COLO829 (cell line): ENCODE measurements around the gene SCO2.
"Not testable (repeated sequence)": the region's sequence is repeated elsewhere in the genome, so short reads cannot be mapped to it uniquely, and the experiment has no call there.

Experiments used
- DNase-seq: peaks from one replicate; pipeline ENCODE4 v3.0.0; 2012; ENCODE audit warnings: low spot score

Gene SCO2

DNA sequence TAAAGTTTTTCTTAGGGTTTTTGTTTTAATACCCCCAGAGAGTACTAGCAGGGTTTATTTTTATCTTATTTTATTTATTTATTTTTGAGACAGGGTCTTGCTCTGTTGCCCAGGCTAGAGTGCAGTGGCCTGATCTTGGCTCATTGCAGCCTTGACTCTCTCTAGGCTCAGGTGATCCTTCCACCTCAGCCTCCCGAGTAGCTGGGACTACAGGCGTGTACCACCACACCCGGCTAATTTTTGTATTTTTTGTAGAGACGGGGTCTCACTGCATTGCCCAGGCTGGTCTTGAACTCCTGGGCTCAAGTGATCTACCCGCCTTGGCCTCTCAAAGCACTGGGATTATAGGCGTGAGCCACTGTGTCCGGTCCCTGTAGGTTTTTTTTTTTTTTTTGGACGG lies 5.2 kb downstream of the SCO2 start:
- DNase-seq, result not testable (repeated sequence)

DNA sequence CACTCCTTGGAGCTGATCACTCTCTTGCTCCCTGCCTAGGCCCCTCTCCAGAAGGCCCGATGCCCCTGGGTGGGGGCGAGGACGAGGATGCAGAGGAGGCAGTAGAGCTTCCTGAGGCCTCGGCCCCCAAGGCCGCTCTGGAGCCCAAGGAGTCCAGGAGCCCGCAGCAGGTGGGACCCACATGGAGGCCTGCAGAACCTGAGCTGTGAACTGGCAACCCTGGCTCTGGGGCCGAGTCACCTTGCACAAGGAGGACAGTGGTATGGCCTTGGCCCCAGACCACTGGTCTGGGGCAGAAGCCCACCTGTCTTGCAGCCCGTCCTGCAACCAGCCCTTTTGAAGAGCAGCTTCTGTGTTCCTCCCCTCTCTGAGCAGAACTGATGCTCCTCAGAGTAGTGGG lies 6.2 kb downstream of the SCO2 start:
- DNase-seq, result no peak

DNA sequence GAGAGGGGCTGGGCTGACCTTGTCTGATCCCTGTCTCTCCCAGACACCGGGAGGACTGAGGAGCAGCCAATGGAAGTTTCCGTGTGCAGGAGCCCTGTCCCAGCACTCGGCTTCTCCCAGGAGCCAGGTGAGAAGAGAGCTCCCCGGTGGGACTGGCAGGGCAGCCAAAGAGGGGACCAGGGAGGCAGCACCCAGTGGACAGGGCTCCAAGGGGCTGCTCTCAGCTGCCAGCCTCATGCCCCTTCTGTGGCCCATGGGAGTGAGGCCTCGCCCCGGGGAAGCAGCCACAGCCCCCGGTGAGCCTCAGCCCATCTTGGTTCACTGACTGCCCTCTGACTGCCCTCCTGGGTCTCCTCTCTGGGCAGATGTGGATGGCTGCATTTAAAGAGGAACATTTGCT lies 6.8 kb downstream of the SCO2 start:
- DNase-seq, result no peak

DNA sequence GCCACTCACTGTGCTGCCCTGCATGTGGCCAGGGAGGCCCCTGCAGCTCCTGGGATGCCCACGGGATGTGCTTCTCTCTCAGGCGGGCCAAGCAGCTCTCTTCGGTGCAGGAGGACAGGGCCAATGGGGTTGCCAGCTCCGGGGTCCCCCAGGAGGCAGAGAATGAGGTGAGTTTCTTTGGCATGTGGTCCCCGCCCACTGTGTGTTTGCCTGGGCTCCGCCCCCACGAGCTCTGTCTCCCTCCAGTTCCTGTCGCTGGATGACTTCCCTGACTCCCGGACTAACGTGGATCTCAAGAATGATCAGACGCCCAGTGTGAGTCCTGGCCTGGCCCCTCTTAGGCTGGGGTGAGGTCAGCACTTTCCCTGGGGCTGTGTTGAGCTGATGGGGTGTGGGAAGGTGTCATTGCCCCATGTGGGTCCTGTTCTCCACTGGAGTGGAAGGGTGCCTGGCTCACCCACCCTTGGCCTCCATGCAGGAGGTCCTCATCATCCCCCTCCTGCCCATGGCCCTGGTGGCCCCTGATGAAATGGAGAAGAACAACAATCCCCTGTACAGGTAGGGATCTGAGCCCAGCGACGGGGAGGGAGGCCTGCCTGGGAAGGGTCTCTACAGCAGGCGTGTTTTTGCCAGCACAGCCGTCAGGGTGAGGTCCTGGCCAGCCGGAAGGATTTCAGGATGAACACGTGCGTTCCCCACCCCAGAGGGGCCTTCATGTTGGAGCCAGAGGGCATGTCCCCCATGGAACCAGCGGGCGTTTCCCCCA lies 7.7 kb downstream of the SCO2 start:
- no peak for DNase-seq

DNA sequence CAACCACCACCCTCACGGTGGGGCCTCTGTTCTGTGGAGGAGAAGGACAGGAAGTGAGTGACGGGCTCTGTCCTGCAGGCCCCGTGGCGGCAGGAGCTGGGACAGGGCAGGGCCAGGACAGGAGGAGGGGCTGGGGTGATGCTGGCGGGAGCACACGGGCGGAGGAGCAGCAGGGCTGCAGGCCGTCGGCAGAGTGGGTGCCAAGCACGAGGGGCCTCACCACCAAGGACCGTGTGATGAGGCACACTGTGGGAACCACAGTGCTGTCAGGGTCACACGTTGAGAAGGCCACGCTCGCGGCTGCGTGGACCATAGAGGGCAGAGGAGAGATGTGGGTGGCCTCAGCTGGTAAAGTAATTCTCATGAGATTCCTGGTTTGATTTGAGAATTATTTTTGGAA lies 8.5 kb downstream of the SCO2 start:
- no peak for DNase-seq

DNA sequence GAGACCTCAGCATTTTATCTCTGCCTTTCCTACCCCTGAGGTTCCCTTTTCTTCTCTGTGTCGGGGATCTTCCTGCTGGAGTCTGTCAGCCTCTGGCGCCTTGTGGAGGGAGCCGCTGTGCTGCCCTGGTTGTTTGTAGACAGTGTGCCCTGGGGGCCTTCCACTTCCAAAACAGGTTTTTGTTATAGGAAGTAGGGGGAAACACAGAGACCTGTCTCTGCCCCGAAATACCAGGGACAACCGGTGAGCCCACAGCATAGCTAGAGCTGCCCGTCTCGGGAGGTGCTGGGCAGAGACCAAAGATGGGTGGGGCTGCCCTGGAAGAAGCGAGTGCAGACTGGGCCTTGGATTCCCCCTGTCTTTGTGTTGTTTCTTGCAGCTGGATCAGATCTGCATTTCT lies 9.3 kb downstream of the SCO2 start:
- no peak for DNase-seq

DNA sequence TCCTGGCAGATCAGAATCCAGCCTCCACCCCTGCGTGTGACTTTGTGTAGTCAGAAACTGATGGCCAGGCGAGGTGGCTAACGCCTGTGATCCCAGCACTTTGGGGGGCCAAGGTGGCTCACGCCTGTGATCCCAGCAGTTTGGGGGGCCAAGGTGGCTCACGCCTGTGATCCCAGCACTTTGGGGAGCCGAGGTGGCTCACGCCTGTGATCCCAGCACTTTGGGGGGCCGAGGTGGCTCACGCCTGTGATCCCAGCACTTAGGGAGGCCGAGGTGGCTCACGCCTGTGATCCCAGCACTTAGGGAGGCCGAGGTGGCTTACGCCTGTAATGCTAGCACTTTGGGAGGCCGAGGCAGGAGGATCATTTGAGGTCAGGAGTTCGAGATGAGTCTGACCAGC lies 12.2 kb downstream of the SCO2 start:
- DNase-seq, result no peak

DNA sequence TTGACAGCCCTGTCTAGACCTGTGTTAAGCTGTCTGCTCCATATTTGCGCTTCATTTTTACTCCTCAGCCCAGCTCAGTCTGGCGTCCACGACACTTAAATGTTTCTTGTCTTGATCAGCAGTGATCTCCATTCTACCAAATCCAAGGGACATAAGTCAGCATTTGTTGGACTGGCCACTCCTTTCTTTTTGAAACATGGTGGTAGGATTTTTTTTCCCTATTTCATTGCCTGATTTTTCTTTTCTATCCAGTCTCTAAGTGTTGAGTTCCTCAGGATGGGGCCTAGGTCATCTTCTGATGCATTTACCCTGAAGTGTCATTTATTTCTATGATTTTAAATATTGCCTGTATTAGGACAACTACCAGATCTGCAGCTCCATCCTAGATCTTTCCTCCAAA lies 16.5 kb downstream of the SCO2 start:
- no peak for DNase-seq

DNA sequence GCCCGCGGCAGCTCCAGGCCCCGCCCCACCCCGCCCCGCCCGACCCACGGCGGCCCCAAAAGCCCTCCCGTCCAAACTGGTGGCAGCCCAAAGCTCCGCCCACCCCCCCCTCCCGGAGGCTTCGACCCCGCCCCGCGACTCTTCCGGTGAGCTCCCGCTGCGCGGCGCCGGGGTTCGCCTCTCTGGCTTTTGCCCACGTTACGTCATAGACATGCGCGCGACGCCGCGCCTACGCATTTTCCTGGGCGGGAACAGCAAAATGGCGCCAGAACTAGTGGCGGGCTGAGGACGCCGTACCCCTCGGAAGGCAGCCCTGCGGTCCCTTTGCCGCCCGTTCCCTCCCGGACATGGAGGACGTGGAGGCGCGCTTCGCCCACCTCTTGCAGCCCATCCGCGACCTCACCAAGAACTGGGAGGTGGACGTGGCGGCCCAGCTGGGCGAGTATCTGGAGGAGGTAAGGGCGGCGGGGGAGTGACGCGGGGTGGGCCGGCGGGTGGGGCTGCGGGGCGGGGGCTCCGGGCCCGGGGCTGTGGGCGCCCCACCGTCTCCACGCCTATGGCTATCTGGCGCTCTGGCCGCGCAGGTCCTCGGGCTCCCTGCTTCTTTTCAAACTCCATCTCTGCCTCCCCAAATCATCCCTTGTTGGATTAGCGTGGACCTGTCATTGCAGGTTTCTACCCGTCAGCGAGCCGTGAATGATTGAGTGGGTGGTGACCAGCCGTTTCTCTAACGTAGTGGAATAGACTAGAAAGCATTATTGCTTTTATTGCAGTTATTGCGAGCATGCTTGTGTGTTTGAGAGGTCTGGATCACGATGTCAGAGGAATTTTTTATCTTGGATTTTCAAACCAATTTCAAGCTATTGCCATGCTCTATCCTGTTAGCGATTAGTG lies 17.2 kb downstream of the SCO2 start, which contains the start of gene NCAPH2:
Gene NCAPH2 (plus strand): TSS at position 234 of the 894 bp plus-strand sequence. CDS start 114 bp downstream, at position 348.
- peak; percentile 100 for DNase-seq

DNA sequence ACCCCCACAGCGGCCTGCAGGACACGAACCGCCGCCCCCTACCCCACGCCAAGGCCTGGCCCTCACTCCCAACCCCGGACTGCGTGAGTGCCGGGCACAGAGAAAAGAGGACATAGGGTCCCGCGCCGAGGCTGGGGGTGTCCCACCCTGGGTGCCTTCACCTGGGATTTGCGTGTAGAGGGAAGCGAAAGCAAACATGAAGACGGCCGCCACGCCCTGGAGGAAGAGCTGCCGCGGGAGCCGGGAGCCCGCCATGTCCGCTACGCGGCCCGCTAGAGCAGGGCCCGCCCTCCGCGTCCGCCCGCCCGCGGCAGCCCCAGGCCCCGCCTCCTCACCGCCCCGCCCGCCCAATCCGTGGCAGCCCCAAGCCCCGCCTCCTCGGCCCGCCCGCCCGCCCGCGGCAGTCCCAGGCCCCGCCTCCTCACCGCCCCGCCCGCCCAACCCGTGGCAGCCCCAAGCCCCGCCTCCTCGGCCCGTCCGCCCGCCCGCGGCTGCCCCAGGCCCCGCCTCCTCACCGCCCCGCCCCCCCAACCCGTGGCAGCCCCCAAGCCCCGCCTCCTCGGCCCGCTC lies 17.9 kb downstream of the SCO2 start, which contains the start of gene LMF2:
Gene LMF2 (minus strand): TSS at position 282 of the 570 bp plus-strand sequence. CDS start 27 bp downstream, at position 255.
- DNase-seq, result peak; percentile 94

DNA sequence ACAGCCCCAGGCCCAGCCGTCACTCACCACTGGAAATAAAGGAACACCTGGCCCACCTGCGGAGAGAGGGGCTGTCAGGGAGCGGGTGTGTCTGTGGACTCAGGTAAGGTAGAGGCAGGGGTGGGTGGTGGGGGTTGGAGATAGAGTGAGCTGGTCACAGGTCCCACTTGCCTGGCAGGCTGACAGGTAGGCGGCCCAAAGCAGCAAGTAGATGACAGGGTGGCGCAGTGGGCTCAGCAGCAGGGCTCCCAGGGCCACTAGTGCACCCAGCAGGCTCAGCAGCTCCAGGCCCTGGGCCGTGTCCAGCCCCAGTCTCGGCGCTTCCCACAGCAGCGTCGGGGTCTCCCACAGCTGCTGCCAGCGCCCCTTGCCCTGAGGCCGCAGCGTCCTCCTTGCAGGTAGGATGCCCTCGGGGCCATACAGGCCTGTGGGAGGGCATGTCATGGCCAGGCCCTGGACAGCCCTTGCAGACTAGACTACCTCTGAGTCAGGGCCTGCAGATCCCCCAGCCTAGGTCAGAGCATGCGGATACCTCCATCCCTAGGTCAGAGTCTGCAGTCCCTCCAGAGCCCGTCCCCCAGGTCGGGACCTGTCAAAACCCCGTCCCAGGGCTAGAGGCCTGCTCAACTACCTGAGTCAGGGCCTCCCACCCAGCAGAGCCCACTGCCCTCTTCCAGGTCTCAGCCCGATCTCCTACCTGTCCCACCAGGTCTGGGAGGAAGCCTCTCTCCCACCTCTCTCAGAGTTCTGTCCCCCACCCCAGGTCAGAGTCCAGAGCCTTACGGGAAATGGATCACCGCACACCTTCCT lies 18.6 kb downstream of the SCO2 start:
- DNase-seq, result no peak

DNA sequence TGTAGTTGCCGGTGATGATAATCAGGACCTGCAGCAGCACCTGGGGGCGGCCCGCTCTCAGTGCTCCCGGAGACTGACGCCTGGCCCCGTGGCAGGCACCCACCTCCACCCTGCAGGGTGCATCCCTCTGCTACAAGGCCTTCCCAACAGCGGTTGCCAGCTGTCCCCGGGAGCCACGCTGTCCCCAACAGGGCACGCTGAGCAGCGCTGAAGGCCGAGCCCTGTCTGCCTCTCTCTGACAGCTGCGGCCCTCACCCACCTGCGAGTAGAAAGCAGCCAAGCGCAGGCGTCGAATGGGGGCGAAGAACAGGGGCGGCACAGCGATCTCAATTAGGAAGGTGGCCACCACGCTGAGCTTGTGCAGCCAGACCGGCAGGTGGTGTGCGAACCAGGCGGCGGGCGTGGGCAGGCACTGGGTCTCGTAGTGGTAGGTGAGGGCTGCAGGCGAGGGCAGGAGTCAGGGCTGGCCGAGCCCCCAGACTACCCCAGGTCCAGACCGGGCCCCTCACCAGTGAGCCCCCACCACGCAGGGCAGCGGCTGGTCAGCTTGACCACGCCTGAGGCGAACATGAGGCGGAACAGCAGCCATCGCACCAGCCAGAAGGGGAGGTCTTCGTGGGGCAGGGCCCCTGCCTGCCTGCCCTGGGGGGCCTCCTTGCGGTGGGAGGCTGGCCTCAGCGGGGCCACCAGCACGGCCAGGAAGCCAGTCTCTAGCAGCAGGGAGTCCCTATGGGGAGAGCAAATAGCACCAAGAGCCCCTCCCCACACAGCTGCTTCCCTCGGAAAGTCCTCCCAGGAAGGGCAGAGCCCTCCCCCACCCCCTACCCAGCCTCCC lies 19.4 kb downstream of the SCO2 start:
- no peak for DNase-seq

DNA sequence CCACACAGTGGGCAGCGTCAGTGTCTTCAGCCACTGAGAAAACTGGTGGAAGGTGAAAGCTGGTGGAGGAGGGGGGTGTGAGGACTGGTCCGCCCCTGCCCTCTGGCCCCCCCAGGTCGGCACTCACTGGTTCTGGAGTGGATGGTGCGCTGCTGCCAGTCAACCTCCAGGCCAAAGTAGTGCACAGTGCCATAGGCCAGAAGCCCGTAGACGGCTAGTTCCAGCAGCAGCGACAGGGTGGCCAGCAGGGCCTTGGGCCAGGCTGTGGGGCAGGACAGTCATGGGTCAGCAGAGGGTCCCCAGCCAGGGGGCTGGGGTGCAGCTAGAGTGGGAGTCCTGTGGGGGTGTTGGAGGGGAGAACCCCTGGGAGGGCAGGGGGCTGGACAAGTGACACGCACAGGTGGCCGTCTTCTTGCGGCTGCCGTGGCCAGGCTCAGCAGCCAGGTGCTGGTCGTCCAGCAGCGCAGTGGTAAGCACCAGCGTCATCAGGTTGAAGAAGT lies 20.1 kb downstream of the SCO2 start:
- DNase-seq, result no peak

DNA sequence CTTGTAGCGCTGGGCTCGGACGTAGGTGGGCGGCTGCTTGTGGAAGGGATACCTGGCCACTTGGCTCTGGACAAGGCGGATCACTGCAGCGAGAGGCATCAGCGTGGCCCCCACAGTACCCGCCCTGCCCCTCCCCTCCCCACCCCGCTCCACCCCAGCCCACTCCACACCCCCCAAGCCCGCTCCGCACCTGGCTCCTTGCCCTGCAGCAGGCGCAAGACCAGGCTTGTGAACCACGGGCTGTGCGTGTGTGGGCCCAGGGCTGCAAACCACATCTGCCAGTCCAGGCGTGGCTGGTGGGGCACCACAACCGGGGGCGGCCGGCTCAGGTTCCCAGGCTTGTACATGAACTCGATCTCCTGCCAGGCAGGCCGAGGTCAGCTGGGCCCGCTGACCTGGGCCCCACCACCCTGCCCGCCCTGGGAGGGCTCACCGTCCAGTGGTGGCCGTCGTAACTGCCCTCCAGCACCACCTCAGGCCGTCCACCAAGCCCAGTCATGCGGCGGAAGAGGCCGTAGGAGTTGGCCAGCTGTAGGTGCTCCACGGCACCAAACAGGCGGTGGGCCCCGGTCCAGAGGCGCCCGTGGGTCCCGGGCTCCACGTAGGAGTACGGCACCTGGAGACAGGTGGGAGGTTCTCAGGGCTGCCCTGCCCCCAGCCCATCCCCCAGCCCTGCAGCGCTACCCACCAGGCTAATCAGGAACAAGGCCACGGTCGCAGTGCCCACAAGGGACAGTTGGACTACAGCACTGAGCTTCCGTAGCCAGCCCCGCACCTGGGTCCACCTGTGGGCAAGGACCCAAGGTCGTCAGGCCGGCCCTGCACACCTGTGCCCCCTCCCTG lies 20.8 kb downstream of the SCO2 start:
- no peak for DNase-seq

DNA sequence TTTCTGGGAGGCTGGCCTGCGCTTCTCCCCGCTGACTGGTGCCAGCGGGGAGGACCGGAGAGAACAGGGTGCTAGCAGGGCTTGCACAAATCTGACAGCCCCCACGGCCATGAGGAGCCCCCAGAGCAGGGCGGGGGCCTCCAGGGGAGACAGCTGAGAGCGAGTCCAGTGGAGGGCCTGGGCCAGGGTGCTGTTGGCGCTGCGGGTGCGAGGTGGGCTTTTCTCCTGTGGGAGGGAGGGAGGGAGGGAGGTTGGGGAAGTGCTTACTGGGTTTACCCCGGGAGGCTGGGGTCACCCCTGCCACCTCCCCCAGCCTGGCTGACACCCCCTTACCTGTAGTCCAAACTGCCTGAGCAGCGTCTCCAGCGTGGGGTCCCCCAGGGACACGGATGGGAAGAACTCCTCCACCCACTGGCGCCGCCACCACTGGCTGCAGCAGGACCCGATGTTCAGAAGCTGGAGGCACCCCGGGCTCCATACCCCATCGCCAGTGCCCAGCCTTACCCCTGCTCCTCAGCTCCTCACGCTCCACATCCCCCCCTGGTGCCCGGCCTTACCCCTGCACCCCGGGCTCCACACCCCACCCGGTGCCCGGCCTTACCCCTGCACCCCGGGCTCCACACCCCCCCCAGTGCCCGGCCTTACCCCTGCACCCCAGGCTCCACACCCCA lies 21.8 kb downstream of the SCO2 start:
- DNase-seq, result no peak

DNA sequence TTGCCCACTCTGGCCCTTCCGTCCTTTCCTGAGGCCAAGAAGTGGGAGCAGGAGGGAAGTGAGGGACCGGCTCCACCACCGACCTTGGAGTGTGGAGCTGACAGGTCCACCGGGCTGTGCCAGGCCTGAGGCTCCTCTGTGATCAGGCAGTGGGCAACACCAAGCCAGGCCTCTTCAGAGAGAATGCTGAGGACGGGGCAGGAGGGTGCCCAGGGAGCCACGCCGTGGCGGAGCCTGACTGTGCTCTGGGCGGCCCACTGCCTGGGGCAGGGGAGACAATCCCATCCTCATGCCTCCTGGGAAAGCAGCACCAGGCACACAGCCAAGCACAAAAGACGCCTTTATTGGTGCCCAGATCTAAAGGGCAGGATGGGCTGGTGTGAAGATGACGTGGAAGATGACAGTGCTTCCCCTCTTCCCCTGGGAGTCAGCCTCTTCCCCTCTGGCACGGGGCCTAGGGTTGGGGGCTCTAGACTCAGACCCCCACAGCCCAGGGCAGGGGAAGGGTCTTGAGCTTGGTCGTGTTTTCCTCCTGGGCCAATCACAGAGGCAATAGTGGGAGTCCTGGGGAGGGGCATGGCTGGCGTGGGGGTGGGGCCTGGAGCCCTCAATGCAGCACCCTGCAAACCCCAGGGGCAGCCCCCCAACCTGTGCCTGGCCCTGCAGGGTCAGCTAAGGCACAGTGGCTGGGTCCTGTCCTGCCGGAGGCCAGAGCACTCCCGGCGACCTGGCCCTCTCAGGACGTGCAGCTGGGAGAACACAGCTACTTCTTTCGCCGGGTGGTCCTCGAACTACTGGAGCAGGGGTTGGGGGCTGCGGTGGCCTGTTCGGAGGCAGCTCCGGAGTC lies 22.5 kb downstream of the SCO2 start:
- peak; percentile 86 for DNase-seq

DNA sequence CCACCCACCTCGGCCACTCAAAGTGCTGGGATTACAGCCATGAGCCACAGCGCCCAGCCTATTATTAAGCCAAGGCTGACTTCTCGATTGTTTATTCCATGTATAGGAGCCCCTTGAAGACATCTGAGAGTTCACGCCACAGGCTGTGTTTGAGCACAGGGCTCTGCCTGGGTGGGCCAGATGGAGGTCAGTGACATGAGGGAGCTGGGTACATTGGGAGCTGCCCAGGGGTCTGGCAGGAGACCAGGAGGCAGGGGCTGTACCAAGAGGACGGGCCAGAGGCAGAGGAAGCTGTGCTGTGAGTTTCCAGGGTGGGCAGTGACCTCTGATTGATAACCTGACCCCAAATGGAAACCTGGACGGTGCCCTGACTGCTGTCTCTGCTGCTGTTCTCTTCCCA lies 23.3 kb downstream of the SCO2 start:
- DNase-seq, result no peak

DNA sequence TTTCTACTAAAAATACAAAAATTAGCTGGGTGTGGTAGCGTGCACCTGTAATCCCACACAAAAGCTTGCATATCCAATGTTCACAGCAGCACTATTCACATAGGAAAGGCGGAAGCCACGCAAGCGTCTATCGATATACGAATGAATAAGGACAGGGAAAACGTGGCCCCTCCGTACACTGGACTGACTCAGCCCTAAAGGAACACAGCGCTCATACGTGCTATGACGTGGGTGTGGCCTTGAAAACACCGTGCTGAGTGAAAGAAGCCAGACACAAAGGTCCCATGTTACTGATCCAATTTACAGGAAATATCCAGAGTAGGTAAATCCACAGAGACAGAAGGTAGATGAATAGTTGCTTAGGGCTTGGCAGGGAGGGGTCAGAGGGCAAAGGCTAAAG lies 24.9 kb downstream of the SCO2 start:
- no peak for DNase-seq
